ENCODE measurements around the gene MCMBP.
"Not testable (repeated sequence)": the region's sequence is repeated elsewhere in the genome, so short reads cannot be mapped to it uniquely, and the experiment has no call there.

MCMBP gene

GRCh38 chr10:119872860-119873681 lies 428 bp upstream of the MCMBP start:
- no peak for FAIRE-seq

- FAIRE-seq: no peak
These were observed 598 bp downstream of the MCMBP start for GRCh38 chr10:119871881-119872609.

GRCh38 chr10:119869398-119869797 lies 3.2 kb downstream of the MCMBP start:
- not testable (repeated sequence) for FAIRE-seq

- FAIRE-seq: no peak
These were observed 5.3 kb downstream of the MCMBP start for GRCh38 chr10:119867317-119867716.

GRCh38 chr10:119865699-119866240 lies 6.9 kb downstream of the MCMBP start:
- FAIRE-seq: no peak

- no peak for FAIRE-seq
These were observed 8.6 kb downstream of the MCMBP start for GRCh38 chr10:119863951-119864565.

GRCh38 chr10:119862524-119862923 lies 10.1 kb downstream of the MCMBP start:
- FAIRE-seq: no peak

- FAIRE-seq: no peak
These were observed 11.6 kb downstream of the MCMBP start for GRCh38 chr10:119860866-119861607.

- peak; percentile 97 for FAIRE-seq
These were observed 13.0 kb downstream of the MCMBP start for GRCh38 chr10:119859420-119860258.

- FAIRE-seq: peak; percentile 36
These were observed 14.6 kb downstream of the MCMBP start for GRCh38 chr10:119858063-119858462.

GRCh38 chr10:119853574-119853973 lies 19.1 kb downstream of the MCMBP start:
- FAIRE-seq: no peak

GRCh38 chr10:119852822-119853221 lies 19.8 kb downstream of the MCMBP start:
- FAIRE-seq: peak; percentile 97

GRCh38 chr10:119852277-119852676 lies 20.4 kb downstream of the MCMBP start:
- FAIRE-seq: no peak

- FAIRE-seq: no peak
These were observed 22.7 kb downstream of the MCMBP start for GRCh38 chr10:119849944-119850343.

- no peak for FAIRE-seq
These were observed 23.4 kb downstream of the MCMBP start for GRCh38 chr10:119849031-119849789.

GRCh38 chr10:119845656-119846055 lies 27.0 kb downstream of the MCMBP start:
- no peak for FAIRE-seq

GRCh38 chr10:119834188-119834587 lies 38.5 kb downstream of the MCMBP start:
- FAIRE-seq: no peak

GRCh38 chr10:119832951-119833350 lies 39.7 kb downstream of the MCMBP start:
- FAIRE-seq: no peak

GRCh38 chr10:119831656-119832055 lies 41.0 kb downstream of the MCMBP start:
- no peak for FAIRE-seq

- peak; percentile 13 for FAIRE-seq
These were observed 41.8 kb downstream of the MCMBP start for GRCh38 chr10:119830851-119831250.

GRCh38 chr10:119829429-119829828 lies 43.2 kb downstream of the MCMBP start:
- no peak for FAIRE-seq

Data from islet of Langerhans (tissue), 1 donor.